ENCODE measurements around the gene SMAD6.

DNA sequence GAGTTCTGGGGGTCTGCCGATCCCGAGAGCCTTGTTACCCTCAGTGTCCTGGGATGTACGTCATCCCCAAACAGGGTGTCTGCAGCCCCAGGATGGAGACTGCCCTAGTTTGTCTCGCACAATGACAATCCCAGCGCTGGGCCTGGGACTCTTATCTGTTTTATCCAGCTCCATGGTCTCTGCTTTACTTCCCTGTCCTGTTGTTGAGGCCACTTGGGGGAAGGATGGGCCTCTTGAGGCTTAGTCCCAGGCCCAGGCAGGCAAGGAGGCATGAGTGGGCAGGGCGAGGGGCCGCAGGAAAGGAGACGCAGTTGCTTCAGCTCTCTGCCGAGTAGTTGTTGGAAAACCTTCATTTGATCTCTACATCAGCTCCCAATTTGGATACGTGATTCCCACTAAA, 17.4 kb downstream of the SMAD6 start:
- no peak for TF ChIP-seq POLR2A (IDR thresholded peaks at IDR 0.05)
- TF ChIP-seq, protein P1, sequence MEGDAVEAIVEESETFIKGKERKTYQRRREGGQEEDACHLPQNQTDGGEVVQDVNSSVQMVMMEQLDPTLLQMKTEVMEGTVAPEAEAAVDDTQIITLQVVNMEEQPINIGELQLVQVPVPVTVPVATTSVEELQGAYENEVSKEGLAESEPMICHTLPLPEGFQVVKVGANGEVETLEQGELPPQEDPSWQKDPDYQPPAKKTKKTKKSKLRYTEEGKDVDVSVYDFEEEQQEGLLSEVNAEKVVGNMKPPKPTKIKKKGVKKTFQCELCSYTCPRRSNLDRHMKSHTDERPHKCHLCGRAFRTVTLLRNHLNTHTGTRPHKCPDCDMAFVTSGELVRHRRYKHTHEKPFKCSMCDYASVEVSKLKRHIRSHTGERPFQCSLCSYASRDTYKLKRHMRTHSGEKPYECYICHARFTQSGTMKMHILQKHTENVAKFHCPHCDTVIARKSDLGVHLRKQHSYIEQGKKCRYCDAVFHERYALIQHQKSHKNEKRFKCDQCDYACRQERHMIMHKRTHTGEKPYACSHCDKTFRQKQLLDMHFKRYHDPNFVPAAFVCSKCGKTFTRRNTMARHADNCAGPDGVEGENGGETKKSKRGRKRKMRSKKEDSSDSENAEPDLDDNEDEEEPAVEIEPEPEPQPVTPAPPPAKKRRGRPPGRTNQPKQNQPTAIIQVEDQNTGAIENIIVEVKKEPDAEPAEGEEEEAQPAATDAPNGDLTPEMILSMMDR (IDR thresholded peaks at IDR 0.05), result no peak
